Muscle layer of duodenum (tissue), 2 donors: Measurements from ENCODE around the gene MPP2.

Source experiments
- H3K27ac ChIP-seq: one replicate; pipeline ENCODE4 v1.7.0; 2013; ENCODE audit warnings: mild to moderate bottlenecking, low read length
- H3K27me3 ChIP-seq: one replicate; pipeline ENCODE4 v1.7.0; 2013; ENCODE audit warnings: low read depth, mild to moderate bottlenecking, control low read depth, low read length
- H3K36me3 ChIP-seq, 2 donors: one replicate each; pipeline ENCODE4 v1.7.0; 2013; ENCODE audit warnings: low read length in 2 of 2, control low read depth in 1 of 2, mild to moderate bottlenecking in 1 of 2; ENCODE audit not compliant: insufficient read depth in 2 of 2, control insufficient read depth in 1 of 2
- H3K4me1 ChIP-seq, 2 donors: one replicate each; pipeline ENCODE4 v1.7.0; 2013; ENCODE audit warnings: low read length in 2 of 2, mild to moderate bottlenecking in 2 of 2, control low read depth in 1 of 2, moderate library complexity in 1 of 2; ENCODE audit not compliant: insufficient read depth in 2 of 2, control insufficient read depth in 1 of 2
- H3K4me3 ChIP-seq, 2 donors: one replicate each; pipeline ENCODE4 v1.7.0; 2013; ENCODE audit warnings: low read length in 2 of 2, low read depth in 1 of 2, mild to moderate bottlenecking in 1 of 2
- H3K9me3 ChIP-seq, 2 donors: one replicate each; pipeline ENCODE4 v1.7.0; 2013; ENCODE audit warnings: low read length in 2 of 2, control low read depth in 1 of 2, mild to moderate bottlenecking in 1 of 2; ENCODE audit not compliant: control insufficient read depth in 1 of 2
- donor health status: healthy.

Gene MPP2

GRCh38 chr17:43856141-43856540 is 51.2 kb downstream of the MPP2 start:
- Histone ChIP-seq H3K4me1 (no peaks in the 10 kb centered on the region), H3K36me3 (no peaks in the 10 kb centered on the region), H3K27me3 (no peaks in the 10 kb centered on the region), H3K9me3 (no peaks in the 10 kb centered on the region), H3K27ac (no peak overlapping the region), H3K4me3 (no peak overlapping the region)

GRCh38 chr17:43855061-43855460 is 52.3 kb downstream of the MPP2 start:
- Histone ChIP-seq H3K4me1 (no peaks in the 10 kb centered on the region), H3K27me3 (no peaks in the 10 kb centered on the region), H3K4me3 (no peak overlapping the region), H3K9me3 (no peaks in the 10 kb centered on the region), H3K36me3 (no peaks in the 10 kb centered on the region), H3K27ac (no peak overlapping the region)

GRCh38 chr17:43854498-43854897 is 52.8 kb downstream of the MPP2 start:
- no peak overlapping the region for H3K4me3 ChIP-seq
- no peaks in the 10 kb centered on the region for H3K27me3 ChIP-seq
- H3K4me1 ChIP-seq, result no peaks in the 10 kb centered on the region
- H3K36me3 ChIP-seq, result no peaks in the 10 kb centered on the region
- no peaks in the 10 kb centered on the region for H3K9me3 ChIP-seq
- no peak overlapping the region for H3K27ac ChIP-seq

GRCh38 chr17:43853546-43853945 is 53.8 kb downstream of the MPP2 start:
- H3K27me3 ChIP-seq, result no peaks in the 10 kb centered on the region

GRCh38 chr17:43852571-43852970 is 54.8 kb downstream of the MPP2 start:
- H3K27me3 ChIP-seq, result no peaks in the 10 kb centered on the region
- no peaks in the 10 kb centered on the region for H3K9me3 ChIP-seq
- H3K4me1 ChIP-seq, result no peaks in the 10 kb centered on the region
- no peak overlapping the region for H3K4me3 ChIP-seq
- no peak overlapping the region for H3K27ac ChIP-seq
- H3K36me3 ChIP-seq, result no peaks in the 10 kb centered on the region

More at GRCh38 chr17:43853546-43853945, 53.8 kb downstream of the MPP2 start:
- Histone ChIP-seq H3K36me3 (no peaks in the 10 kb centered on the region), H3K27ac (no peak overlapping the region), H3K4me3 (no peak overlapping the region), H3K9me3 (no peaks in the 10 kb centered on the region), H3K4me1 (no peaks in the 10 kb centered on the region)

- H3K27ac ChIP-seq, result no peak overlapping the region
These were observed 58.2 kb downstream of the MPP2 start for GRCh38 chr17:43849116-43849515.

GRCh38 chr17:43848601-43849000 is 58.7 kb downstream of the MPP2 start:
- Histone ChIP-seq H3K27ac (no peak overlapping the region), H3K4me1 (peaks cover 0 to 11% of the 10 kb centered on the region in 2 donors), H3K27me3 (no peaks in the 10 kb centered on the region), H3K4me3 (no peak overlapping the region), H3K36me3 (no peaks in the 10 kb centered on the region), H3K9me3 (no peaks in the 10 kb centered on the region)

More at GRCh38 chr17:43849116-43849515, 58.2 kb downstream of the MPP2 start:
- no peaks in the 10 kb centered on the region for H3K36me3 ChIP-seq
- H3K9me3 ChIP-seq, result no peaks in the 10 kb centered on the region
- peaks cover 0 to 11% of the 10 kb centered on the region in 2 donors for H3K4me1 ChIP-seq
- no peak overlapping the region for H3K4me3 ChIP-seq
- no peaks in the 10 kb centered on the region for H3K27me3 ChIP-seq

- Histone ChIP-seq H3K36me3 (no peaks in the 10 kb centered on the region), H3K4me1 (peaks cover 0 to 11% of the 10 kb centered on the region in 2 donors), H3K27me3 (no peaks in the 10 kb centered on the region), H3K9me3 (no peaks in the 10 kb centered on the region), H3K27ac (no peak within 1 kb of the TSS), H3K4me3 (no peak within 1 kb of the TSS)
These were observed 60.4 kb downstream of the MPP2 start, which contains the start of gene CD300LG for GRCh38 chr17:43846963-43847371. Gene CD300LG, plus strand, starts transcription at chr17:43847176. Its CDS starts 41 bp downstream, at chr17:43847217.

GRCh38 chr17:43846221-43846712 is 61.1 kb downstream of the MPP2 start:
- Histone ChIP-seq H3K27me3 (no peaks in the 10 kb centered on the region), H3K4me1 (peaks cover 0 to 11% of the 10 kb centered on the region in 2 donors), H3K36me3 (no peaks in the 10 kb centered on the region), H3K27ac (no peak overlapping the region), H3K4me3 (no peak overlapping the region), H3K9me3 (no peaks in the 10 kb centered on the region)

- Histone ChIP-seq H3K9me3 (no peaks in the 10 kb centered on the region), H3K27ac (no peak overlapping the region), H3K4me3 (no peak overlapping the region)
These were observed 61.6 kb downstream of the MPP2 start for GRCh38 chr17:43845766-43846165.

GRCh38 chr17:43844241-43844640 is 63.1 kb downstream of the MPP2 start:
- Histone ChIP-seq H3K9me3 (no peaks in the 10 kb centered on the region), H3K4me3 (no peak overlapping the region), H3K36me3 (no peaks in the 10 kb centered on the region), H3K4me1 (peaks cover 0 to 18% of the 10 kb centered on the region in 2 donors), H3K27ac (no peak overlapping the region), H3K27me3 (no peaks in the 10 kb centered on the region)

More at GRCh38 chr17:43845766-43846165, 61.6 kb downstream of the MPP2 start:
- H3K27me3 ChIP-seq, result no peaks in the 10 kb centered on the region
- H3K4me1 ChIP-seq, result peaks cover 0 to 12% of the 10 kb centered on the region in 2 donors
- no peaks in the 10 kb centered on the region for H3K36me3 ChIP-seq

GRCh38 chr17:43842975-43843325 is 64.4 kb downstream of the MPP2 start:
- Histone ChIP-seq H3K4me1 (peaks cover 0 to 18% of the 10 kb centered on the region in 2 donors), H3K36me3 (no peaks in the 10 kb centered on the region), H3K27me3 (no peaks in the 10 kb centered on the region), H3K9me3 (no peaks in the 10 kb centered on the region), H3K27ac (no peak overlapping the region), H3K4me3 (no peak overlapping the region)
